Measurements from ENCODE around the gene ZC3H14.

DNA sequence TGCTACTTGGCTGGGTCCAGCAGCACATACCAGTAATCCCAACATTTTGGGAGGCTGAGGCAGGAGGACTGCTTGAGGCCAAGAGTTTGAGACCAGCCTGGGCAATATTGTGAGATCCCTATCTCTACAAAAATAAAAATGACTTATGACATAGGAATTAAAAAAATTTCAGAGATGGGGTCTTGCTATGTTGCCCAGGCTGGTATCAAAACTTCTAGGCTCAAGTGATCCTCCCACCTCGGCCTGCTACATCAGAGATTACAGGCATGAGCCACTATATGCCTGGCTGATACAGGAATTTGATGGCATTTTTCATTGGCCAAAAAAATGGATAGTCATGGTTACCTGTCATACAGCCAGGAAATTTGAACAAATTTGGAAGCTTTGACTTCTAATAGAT, 54.6 kb downstream of the ZC3H14 start:
- TF ChIP-seq, protein P1, sequence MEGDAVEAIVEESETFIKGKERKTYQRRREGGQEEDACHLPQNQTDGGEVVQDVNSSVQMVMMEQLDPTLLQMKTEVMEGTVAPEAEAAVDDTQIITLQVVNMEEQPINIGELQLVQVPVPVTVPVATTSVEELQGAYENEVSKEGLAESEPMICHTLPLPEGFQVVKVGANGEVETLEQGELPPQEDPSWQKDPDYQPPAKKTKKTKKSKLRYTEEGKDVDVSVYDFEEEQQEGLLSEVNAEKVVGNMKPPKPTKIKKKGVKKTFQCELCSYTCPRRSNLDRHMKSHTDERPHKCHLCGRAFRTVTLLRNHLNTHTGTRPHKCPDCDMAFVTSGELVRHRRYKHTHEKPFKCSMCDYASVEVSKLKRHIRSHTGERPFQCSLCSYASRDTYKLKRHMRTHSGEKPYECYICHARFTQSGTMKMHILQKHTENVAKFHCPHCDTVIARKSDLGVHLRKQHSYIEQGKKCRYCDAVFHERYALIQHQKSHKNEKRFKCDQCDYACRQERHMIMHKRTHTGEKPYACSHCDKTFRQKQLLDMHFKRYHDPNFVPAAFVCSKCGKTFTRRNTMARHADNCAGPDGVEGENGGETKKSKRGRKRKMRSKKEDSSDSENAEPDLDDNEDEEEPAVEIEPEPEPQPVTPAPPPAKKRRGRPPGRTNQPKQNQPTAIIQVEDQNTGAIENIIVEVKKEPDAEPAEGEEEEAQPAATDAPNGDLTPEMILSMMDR (IDR thresholded peaks at IDR 0.05): no peak
- no peak for TF ChIP-seq EZH2phosphoT487 (IDR thresholded peaks at IDR 0.05)

Measured in neural progenitor cell (in vitro differentiated cells).